Uterus (tissue), 2 donors: ENCODE results near the gene ESRRA.

Experiments used
- CTCF ChIP-seq, 4 experiments: fragments of 200-600 bp in 2 of 4; fragments of 450-650 bp in 2 of 4; sonication (generic) in 2 of 4; IDR thresholded peaks; one replicate each; pipeline ENCODE4 v1.5.1; 2016 to 2019; ENCODE audit warnings: antibody characterized with exemption in 4 of 4, mild to moderate bottlenecking in 2 of 4, moderate library complexity in 1 of 4
- POLR2A ChIP-seq, 2 donors: fragments of 450-650 bp; IDR thresholded peaks; one replicate each; pipeline ENCODE4 v1.6.1; 2016; ENCODE audit warnings: antibody characterized with exemption in 2 of 2, mild to moderate bottlenecking in 1 of 2, moderate library complexity in 1 of 2

- TF ChIP-seq CTCF (IDR thresholded peaks at IDR 0.05): no peak
- TF ChIP-seq POLR2A (IDR thresholded peaks at IDR 0.05): no peak
Measured at GRCh38 chr11:64352099-64352994, 47.0 kb downstream of the ESRRA start.
